GM18502 (cell line): ENCODE measurements around the gene MRPL36.

Source experiments
- ATAC-seq: cut with Tn5 transposase; IDR thresholded peaks from one replicate; pipeline ENCODE4 v1.9.1; 2021; ENCODE audit warnings: mild to moderate bottlenecking; ENCODE audit not compliant: unreplicated experiment, poor library complexity

MRPL36 gene

DNA sequence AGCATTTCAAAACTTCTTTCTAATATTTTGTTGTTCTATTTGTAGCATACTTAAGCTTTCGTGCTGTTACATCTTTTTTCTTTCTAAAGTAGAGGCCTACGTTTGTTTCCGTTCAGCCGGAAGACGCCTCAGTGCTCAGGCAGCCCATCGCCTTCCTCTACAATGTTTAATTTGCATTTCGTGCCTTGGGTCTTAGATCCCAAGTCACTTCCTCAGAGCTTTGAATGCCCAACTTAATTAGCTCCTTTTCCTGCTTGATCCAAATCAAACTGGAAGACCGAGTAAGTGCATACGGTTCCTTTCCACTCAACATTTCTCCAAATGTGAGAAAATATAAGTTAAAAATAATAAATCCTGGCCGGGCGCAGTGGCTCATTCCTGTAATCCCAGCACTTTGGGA, 43.2 kb downstream of the MRPL36 start:
- ATAC-seq = no peak

DNA sequence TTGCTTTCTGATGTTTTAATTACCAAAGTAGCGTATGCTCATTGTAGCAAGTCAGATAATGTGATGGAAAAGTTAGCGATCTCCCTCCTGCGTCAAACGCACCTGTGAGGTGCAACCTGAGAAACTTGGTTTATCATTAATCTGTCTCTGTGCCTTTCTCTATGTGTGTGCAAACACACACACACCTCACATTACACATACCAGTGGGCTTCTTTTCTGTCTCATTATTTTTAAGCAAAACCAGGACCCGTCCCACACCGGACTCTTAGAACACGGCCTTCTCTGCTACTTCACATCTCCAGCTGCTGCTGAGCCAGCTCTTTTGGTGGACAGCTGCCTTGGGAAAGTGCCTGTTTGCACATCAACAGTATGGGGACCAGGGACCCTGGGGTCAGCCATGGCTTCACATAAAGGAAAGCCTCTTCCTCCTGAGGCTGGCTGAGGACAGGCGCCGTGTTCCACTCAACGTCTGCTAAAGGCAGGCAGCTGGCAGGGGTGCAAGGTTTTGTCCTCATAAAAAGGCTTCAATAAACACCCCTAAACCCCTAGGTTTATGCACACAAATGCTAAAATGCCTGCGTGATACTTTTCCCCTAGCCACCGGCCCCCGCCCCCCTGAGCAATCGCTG, 44.2 kb downstream of the MRPL36 start:
- no peak for ATAC-seq

DNA sequence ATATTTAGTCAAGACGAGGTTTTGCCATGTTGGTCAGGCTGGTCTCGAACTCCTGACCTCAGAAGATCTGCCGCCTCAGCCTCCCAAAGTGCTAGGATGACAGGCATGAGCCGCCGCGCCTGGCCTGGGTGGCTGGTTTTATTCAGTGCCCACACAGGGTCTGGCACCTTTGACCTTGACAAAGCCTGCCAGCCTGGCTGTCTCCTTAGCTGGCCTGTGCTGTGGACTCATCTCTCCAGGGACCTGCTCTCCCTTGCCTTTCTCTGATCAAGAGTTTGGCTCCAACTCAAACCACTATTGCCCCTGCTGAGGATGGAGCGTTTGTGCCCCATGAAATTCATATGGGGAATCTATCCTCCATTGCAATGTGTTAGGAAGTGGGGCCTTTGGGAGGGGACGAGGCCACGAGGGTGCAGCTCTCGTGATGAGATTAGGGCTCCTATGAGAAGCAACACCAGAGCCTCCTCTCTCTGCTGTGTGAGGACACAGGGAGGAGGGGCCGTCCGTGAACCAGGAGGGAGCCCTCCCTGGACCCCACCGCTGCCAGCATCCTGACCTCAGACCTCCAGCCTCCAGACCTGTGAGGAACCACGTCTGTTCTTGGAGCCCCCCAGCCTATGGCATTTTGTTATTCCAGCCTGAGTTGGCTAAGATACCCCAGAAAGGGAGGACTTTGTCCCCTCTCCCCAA, 45.0 kb downstream of the MRPL36 start:
- ATAC-seq = no peak

DNA sequence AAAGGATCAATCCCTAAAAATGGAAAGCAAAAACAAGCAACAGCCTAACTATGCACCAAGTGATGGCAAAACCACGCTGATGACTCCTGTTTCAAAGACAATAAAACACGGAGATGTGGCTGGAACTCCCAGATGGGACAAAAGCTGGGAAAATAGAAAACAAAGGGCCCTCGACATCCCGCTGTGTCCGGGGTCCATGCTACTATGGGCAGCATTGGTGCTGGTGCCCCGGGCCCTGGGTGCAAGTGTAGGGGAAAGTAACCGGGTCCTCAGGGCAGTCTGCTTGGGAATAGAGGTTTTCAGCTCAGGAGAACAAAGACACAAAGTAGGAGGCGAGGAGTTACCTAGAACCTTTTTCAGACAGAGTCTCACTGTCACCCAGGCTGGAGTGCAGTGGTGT, 46.1 kb downstream of the MRPL36 start:
- ATAC-seq = no peak

DNA sequence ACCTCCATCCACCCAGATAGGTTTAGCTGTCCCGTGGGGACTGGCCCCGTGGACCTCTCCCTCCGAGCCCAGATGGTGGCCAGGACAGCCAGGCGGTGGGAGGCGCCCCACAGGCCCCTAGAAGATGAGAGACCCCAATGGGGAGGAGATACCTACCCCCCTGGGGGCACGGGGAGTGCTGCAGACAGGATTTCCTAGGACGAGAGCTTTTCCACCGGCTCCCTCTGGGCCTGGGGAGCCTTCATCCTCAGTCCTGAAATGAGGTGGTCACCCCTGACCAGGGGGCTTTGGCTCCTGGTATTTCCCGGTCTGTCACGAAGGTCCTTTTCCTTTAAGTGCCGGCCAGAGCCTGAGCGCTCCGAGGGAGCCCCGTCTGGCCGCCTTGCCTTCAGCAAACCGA, 46.8 kb downstream of the MRPL36 start:
- no peak for ATAC-seq

DNA sequence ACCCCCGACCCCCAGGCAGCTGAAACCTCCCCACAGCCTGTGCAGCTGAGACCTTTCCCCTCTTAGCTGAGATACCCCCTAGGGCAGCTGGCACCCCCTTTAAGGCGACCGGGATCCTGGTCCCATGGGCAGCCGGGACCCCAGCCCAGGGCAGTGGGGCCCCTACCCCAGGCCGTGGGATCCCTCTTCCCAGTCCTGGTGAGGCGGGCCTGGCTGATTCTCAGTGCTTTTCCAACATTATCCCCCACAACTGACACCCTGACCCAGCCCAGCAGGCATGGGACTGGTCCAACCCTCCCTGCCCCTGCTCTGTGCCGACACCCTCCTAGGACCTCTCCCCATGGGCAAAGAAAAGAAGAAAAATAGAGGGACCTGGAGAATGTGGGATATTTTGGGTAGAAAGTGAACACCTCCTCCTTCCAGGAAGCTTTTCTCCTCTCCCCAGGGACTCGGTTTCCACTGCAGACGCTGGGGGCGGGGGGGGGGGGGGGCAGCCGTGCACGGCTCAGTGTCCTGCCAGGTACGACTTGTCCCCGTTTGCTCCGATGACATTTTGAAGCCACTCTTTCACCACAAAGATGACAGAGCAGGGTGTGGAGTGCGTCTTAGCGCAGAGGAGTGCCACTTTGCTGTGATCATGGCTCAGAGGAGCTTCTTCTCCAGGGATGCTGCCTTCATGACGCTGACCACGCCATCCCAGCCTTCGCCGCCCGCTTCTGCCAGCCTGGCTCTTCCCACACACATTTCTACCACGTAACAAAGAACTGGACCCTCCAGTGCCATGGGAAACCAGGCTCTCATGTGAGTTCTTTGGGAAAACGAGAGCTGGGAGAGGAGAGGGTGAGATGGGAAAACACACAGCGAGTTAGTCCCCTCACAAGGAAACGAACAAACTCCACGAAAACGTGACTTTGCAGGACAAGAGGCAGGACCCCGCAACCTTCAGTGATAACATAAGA, 47.5 kb downstream of the MRPL36 start:
- no peak for ATAC-seq

DNA sequence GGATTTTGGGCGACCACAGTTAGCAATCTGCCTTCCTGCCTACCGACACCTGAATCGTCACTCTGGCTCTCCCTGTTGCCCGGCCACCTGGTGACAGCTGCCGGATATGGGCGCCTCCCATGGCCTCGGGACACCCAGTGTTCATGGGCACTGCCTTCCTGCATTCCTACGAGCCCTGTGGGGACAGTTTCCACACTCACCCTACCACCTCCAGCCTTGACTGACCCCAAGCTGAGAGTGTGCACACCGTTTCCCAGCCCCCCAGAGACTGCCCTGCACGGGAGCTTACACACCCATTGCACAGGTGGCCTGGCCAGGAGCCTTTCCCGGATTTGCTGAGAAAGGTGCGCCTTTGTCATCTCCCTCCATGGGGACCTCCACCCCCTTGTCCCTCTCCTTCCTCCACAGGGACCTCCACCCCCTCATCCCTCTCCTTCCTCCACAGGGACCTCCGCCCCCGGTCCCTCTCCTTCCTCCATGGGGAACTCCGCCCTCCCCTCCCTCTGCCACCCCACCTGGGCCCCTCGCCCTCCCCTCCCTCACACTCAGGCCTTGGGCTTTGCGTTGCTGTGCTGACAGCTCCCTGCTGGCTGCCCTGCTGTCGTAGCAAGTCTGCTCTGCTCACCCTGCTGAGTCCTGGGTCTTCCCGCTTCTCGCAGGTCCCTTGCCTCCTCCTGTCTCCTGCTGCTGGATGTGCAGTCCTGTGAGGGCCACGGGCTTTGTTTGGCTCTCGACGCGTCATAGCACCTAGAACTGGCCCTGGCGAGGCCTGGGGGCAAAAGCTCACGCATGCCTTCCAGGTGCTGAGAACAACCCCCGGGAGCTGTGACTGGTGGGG, 48.4 kb downstream of the MRPL36 start:
- no peak for ATAC-seq

DNA sequence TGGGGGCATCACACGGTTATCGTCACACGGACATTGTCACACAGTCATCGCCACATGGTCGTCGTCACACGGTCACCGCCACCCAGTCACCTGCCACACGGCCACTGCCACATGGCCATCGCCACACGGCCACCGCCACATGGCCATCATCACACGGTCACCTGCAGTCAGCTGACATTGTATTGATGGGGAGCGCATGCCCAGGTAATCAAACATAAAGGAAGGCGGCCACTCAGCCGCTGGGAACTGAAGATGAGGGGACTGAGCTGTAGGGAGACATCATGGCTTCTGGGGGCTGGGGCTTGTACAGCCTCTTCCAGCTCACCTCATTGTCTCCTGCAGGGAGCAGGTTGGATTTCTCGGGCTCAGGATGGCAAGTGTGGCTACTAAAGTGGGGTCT, 49.2 kb downstream of the MRPL36 start:
- ATAC-seq = no peak

DNA sequence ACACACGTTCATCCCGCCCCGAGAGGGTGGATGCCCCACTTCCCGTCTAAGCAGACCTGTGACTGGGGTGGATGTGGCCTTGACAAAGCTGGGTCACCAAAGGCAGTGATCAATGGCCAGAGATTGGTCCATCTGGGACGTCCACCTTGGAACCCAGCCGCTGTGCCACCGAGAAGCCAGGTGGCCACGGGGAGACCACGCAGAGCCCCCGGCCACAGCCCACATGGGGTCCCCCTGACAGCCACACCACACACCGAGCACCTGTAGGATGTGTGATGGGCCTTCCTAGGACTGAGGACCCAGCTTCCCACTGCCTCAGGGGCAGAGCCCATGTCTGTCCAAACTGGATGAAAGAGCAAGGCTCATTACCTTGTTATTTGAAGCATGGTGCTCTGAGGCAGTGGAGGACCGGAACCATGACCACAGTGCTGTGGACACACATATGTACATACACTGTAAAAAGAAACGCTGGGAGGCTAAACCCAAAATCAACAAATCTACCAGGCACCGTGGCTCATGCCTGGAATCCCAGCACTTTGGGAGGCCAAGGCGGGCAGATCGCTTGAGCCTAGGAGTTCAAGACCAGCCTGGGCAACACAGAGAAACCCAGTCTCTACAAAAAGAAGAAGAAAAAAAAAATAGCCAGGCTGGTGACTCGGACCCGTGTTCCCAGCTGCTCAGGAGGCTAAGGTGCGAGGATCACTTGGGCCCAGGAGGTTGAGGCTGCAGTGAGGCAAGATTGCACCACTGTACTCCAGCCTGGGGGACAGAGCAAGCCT, 50.1 kb downstream of the MRPL36 start:
- no peak for ATAC-seq

DNA sequence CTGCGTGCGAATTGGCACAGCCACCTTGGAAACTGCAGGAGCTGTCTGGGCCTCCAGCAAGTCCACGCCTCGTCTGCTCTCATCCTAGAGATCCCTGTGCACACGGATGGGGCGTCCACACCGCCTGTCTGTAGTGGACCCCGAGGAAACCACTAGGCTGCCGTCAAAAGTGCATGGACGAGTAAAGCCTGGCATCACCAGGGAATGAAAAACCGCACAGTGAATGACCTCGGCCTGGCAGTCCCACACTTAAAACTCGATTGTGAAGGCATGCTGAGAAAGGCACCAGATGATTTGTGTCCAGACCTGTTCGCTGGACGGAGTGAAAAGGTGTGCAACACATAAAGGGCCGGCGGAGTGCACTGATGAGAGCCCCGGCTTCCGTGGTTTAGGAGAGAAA, 50.8 kb downstream of the MRPL36 start:
- no peak for ATAC-seq
